GM19438 (cell line): ENCODE measurements around the gene JOSD1.

Experiments
- ATAC-seq: cut with Tn5 transposase; IDR thresholded peaks from one replicate; pipeline ENCODE4 v1.9.1; 2021; ENCODE audit warnings: low read depth; ENCODE audit not compliant: unreplicated experiment

The JOSD1 gene

GRCh38 chr22:38700789-38701628, at the start of gene JOSD1:
Gene JOSD1 (minus strand): TSS chr22:38700943. CDS start chr22:38699987, 956 bp downstream.
- ATAC-seq = peak; percentile 33

GRCh38 chr22:38750104-38750503, 49.4 kb upstream of the JOSD1 start:
- no peak for ATAC-seq

GRCh38 chr22:38748487-38749136, 47.9 kb upstream of the JOSD1 start:
- ATAC-seq = no peak

GRCh38 chr22:38745676-38746460, 45.1 kb upstream of the JOSD1 start:
- ATAC-seq = no peak

- no peak for ATAC-seq
Observed at GRCh38 chr22:38744981-38745380, 44.2 kb upstream of the JOSD1 start.

GRCh38 chr22:38742176-38742942, 41.6 kb upstream of the JOSD1 start:
- ATAC-seq = no peak

- no peak for ATAC-seq
Observed at GRCh38 chr22:38741576-38741975, 40.8 kb upstream of the JOSD1 start.

GRCh38 chr22:38741166-38741565, 40.4 kb upstream of the JOSD1 start:
- ATAC-seq = no peak

- no peak for ATAC-seq
Observed at GRCh38 chr22:38740754-38741153, 40.0 kb upstream of the JOSD1 start.

GRCh38 chr22:38740116-38740723, 39.5 kb upstream of the JOSD1 start:
- ATAC-seq = no peak

- ATAC-seq = no peak
Observed at GRCh38 chr22:38739300-38740055, 38.7 kb upstream of the JOSD1 start.

GRCh38 chr22:38738475-38739070, 37.8 kb upstream of the JOSD1 start:
- ATAC-seq = no peak

- ATAC-seq = no peak
Observed at GRCh38 chr22:38737302-38738060, 36.7 kb upstream of the JOSD1 start.

GRCh38 chr22:38736257-38736570, 35.5 kb upstream of the JOSD1 start:
- ATAC-seq = no peak

GRCh38 chr22:38735465-38736256, 34.9 kb upstream of the JOSD1 start:
- no peak for ATAC-seq

- ATAC-seq = no peak
Observed at GRCh38 chr22:38735126-38735464, 34.4 kb upstream of the JOSD1 start.

GRCh38 chr22:38734421-38735100, 33.8 kb upstream of the JOSD1 start:
- ATAC-seq = no peak
